Measurements from ENCODE around the gene TNNI2. TPM values are rescaled to one million over a fixed set of nuclear protein-coding genes. Genes with fewer than 3 reads are reported as not detected.

TNNI2 gene
- total RNA-seq, 1 experiment from 2014 or later, result 4.6 TPM

DNA sequence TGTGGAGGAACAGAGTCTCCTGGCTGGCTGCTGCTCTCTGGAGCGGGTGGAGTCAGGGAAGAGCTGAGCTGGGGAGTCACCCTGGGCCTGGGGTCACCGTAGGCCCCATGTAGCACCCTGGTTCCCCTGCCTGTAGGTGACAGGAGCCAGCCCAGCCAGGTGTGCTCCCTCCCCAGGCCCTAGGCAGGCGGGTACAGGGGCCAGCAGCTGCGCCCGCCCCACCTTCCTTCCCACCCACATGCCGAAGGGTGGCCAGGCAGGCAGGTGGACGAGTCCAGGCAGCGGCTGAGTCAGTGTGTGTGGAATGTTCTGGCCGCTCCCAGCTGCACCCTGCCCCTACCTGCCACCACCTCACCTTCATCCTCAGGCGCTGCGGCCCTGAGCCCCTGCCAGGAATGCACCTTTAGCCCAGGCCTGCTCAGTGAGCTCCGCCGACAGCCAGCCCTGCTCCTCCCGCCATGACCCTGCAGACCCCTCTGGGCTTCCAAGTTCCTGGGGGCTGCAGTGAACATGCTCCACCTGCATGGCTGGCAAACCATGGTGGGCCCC is 4.6 kb upstream of the TNNI2 start:
- DNase-seq (ENCODE audit: low spot score), result peak; percentile 99

DNA sequence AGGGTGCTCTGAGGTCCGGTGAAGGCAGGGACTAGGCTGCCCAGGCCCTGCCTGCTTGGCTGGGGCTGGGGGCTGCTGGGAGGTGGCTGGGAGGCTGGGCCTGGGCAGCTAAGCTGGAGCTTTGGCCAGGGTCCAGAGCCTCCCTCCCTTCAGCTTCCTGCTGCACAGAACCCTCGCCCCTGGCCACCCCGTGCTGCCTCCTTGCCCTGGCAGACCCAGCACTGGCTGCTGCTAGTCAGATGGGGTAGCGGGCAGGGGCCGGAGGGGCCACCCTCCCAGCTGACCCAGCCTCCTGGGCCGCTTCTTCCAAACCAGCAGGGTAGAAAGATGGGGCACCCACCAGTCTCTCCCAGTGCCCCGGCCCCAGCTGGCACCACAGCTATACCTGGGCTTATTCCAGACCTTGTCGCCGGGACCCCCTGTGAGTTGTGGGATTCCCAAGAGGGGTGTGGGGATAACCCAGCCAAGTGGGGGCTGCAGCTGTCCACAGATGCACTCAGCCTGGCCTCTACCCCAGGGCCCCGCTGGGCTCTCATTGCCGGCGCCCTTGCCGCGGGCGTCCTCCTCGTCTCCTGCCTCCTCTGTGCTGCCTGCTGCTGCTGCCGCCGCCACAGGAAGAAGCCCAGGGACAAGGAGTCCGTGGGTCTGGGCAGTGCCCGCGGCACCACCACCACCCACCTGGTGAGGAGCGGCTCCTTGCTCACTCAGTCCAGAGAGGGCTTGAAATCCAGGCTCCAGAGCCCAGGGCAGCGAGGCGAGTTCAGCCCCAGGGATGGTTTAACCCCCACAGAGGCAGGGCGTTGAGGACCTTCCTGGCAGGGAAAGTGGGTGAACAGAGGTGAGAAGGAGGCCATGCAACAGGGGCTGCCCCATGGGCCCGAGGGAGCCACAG is 3.8 kb upstream of the TNNI2 start, which contains the start of gene SYT8:
Gene SYT8 (plus strand): TSS at position 212 of the 892 bp plus-strand sequence. CDS start 116 bp downstream, at position 328.
- peak; percentile 65 for DNase-seq (ENCODE audit: low spot score)

DNA sequence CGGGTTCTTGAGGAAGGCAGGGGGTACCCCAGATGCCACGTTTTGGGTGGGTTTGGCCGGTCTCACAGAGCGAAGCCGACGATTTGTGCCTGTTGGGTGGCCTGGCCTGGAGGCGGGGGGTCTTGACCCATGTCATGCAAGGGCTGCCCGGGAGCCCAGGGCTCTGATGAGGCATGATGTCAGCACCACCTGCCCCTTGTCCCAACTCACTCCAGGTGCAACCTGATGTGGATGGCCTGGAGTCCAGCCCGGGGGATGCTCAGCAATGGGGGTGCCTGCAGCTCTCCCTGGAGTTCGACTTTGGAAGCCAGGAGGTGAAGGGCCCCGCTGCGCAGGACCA is 3.1 kb upstream of the TNNI2 start:
- DNase-seq (ENCODE audit: low spot score), result no peak

DNA sequence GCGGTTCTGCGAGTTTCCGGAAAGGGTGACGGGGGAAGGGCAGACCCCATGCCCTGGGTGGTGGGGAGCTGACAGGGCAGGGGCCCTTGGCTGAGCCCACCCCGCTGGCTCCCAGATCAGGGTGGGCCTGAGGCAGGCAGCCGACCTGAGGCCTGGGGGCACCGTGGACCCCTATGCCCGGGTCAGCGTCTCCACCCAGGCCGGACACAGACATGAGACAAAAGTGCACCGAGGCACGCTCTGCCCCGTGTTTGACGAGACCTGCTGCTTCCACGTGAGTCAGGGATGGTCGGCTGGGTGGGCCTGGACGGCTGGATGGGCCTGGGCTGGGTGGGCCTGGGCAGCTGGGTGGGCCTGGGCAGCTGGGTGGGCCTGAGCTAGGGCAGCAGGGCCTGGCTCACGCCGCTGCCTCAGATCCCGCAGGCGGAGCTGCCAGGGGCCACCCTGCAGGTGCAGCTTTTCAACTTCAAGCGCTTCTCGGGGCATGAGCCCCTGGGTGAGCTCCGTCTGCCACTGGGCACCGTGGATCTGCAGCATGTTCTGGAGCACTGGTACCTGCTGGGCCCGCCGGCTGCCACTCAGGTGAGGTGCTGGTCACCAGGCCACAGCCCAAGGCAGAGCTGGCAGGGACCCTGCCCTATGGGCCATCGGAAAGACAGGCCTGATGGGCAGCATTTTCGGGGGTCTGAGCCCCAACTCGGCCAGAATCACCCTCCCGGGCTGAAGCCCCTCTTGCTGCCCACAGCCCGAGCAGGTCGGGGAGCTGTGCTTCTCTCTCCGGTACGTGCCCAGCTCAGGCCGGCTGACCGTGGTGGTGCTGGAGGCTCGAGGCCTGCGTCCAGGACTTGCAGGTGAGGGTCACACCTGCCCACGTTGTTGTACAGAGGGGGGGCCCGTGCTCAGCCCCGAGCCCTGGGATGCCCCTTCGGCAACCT is 2.5 kb upstream of the TNNI2 start:
- DNase-seq (ENCODE audit: low spot score), result no peak

DNA sequence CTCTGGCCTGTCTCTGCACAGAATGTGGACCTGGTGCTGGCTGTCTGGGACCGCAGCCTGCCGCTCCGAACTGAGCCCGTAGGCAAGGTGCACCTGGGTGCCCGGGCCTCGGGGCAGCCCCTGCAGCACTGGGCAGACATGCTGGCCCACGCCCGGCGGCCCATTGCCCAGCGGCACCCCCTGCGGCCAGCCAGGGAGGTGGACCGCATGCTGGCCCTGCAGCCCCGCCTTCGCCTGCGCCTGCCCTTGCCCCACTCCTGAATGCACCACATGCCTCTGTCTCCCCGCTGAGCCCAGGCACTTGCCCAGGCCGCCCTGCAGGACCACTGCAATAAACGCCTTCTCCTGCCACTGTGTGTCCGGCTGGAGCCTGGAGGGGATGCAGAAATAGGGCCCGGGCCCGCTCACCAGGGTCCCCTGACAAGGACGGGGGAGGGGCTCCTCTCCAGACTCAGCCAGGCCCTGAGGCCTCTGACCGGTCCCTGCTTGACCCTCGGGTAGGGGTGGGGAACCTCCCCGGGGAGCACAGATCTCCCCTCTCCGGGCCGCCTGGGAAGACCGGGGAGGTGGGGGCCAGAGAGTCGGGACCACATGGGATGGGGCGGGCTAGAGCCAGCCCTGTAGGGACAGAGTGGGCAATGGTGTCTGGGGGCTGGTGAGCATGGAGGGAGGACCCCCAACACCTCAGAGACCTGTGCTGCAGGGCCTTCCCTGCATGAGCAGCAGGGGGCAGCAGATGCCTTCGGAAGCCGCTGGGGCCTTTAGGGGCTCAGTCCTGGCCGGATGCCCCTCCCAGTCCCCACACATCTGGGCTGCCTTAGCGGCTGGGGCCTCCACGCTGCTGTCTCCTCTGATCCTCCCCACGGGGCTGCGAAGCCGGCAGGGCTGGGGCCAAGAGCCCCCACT is 1.4 kb upstream of the TNNI2 start:
- DNase-seq (ENCODE audit: low spot score), result peak; percentile 78

DNA sequence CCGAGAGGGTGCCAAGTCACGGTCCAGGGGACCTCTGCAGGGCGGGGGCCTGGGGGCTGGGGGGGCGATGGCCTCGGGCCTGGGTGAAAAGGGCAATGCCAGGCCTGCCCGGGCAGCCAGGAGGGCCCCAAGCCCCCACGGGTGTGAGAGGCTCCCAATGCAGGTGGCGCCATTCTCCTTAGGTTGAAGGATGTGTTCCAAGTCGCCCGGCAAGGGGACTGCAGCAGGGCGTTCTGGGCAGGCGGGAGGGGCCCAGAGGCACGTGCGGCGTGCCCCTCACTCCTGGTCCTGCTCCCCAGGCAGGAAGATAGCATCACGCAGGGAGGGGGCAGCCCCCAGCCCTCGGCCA is 730 bp upstream of the TNNI2 start:
- DNase-seq (ENCODE audit: low spot score), result no peak

DNA sequence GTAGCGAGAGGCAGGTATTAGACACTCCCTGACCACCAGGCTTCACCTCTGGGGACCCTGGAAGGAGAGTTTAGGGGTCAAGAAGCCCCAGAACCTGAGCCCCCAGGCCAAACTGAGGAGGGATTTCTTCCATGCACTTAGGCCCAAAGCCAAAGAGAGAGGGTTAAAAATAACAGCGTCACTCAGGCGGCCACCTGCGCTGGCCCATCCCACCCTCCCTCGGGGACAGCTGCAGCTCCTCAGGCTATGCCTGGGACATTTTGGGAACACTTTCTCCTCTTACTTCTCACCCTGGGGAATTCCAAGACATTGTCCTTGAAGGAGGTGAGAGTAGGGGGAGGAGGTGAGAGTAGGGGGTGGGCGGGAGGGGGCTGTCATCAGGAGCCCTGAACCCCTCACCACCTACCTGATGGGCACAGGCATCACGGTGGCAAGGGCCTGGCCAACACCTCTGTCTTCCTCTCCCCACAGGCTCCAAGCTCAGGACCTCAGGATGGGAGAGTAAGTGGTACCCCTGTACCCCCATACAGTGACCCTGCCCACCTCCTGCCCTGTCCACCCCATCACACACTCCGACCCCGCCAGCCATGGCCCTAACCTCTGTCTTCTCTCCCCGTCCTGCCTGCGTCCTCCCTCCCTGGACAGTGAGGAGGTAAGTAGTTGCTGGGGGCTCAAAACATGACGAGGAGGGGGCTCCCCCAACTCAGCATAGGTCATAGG is 583 bp downstream of the TNNI2 start:
- no peak for DNase-seq (ENCODE audit: low spot score)

DNA sequence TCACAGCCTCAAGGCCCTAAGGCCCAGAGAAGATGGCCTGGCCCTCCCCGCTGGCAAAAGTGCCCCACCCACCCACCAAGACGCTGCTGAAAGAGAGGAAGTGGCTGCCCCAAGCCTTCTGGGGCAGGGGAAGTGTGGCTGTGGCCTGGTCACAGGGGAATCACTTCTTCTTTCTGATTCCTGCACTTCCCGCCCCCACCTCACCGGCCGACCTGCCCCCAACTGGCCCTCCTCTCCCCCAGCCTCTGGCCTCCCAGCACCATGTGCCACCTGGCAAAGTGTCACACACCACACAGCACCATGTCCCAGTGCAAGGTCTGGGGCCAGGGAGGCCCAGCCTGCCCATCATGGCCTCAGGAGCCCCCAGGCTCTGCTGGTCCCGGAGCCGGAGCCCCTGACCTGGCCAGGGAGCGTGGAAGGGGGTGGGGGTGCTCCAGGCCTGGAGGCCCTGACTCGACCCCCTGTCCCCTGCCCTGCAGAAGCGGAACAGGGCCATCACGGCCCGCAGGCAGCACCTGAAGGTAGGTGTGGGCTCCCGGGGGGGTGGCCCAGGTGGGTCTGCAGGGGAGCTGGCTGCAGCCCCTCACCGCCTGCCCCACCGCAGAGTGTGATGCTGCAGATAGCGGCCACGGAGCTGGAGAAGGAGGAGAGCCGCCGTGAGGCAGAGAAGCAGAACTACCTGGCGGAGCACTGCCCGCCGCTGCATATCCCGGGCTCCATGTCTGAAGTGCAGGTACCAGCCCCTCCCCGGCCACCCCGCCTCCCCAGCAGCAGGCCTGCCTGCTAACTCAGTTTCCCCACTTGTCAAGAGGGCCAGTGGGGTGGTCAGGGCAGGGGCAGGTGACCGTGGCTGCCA is 1.4 kb downstream of the TNNI2 start:
- no peak for DNase-seq (ENCODE audit: low spot score)

DNA sequence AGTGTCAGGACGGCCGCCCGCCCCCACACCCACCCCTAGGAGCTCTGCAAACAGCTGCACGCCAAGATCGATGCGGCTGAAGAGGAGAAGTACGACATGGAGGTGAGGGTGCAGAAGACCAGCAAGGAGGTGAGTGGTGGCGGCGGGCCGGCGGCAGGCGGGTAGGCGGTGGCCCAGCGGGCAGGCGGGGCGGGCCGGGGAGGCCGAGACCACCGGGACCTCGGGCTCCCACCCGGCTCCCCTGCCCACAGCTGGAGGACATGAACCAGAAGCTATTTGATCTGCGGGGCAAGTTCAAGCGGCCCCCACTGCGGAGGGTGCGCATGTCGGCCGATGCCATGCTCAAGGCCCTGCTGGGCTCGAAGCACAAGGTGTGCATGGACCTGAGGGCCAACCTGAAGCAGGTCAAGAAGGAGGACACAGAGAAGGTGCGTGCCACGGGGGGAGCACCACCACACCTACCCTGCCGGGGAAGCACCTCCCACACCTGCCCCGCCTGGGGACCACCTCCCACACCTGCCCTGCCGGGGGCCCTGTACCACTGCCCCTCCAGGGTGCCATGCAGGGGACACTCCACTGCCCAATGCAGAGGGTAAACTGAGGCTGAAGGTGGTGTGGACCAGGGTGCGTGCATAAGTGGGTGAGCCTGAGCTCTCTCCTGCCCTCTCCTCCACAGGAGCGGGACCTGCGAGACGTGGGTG is 2.1 kb downstream of the TNNI2 start:
- DNase-seq (ENCODE audit: low spot score), result no peak

DNA sequence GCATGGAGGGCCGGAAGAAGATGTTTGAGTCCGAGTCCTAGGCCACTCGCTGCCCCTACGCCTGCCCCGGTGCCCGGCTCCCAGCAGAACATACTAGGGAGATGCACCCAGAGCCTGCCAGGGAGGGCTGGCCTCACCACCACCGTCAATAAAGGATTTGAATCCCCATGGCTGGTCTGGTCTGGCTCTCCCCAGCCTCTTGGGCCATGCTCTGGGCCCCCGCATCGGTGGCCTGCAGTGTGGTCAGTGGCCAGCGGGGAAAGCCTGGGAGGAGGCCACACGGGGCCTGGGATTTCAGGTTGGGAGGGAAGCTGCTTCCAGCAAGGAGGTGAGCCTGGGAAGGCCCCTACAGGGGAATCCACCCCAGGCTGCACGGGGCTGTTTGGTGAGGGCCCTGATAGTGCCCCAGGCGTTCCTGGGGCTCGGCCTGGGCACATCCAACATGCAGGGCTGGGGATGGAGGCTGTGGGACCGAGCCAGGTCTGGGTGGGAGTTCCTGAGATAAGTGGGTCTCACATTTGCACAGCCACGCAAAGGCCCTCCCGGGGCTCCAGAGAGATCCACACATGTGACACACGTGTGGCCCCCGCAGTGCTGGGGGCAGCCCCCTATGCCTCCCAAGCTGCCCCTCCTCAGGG is 2.8 kb downstream of the TNNI2 start:
- DNase-seq (ENCODE audit: low spot score), result no peak

DNA sequence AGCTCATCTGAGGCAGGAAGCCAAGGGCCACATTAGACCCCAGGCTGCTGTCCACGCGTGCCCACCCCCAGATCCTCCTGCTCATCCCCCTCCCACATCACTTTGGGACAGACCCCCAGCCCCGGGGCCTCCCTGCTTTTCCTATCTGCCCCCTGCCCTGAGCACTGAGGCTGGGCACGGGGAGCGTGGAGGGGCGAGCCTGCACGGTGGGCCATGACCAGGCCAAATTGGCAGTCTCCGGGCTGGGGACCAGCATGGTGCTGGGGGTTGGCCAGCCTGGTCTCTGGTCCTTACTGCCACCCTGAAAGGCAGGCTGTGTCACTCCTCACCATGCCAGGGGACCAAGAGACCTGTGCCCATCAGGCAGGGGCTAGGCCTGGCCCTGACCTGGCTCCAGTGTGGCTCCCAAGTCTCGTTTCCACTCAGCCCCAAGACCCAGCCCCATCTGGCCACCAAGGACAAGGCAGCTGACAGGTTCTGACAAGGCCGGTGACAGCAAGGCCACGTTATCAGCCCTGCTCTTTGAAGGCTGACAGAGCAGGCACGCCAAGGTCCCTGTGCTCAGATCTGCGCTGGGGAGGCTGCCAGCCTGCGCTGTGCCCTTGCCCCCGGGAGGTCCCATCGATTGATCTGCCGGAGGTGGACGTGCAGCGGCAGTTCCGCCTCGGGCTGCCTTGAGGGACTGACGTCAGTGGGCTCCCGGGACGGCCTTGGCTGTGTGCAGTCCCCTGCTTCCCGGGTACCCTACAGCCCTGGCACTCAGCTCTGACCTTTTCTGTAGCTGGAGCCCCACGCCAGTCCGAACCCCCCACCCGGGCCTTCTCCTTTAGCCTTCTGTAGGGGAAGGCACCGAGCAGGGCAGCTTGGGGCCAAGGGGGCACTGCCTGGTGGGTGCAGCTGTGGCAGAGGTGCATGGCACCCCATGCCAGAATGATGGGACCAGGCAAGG is 3.6 kb downstream of the TNNI2 start:
- no peak for DNase-seq (ENCODE audit: low spot score)

DNA sequence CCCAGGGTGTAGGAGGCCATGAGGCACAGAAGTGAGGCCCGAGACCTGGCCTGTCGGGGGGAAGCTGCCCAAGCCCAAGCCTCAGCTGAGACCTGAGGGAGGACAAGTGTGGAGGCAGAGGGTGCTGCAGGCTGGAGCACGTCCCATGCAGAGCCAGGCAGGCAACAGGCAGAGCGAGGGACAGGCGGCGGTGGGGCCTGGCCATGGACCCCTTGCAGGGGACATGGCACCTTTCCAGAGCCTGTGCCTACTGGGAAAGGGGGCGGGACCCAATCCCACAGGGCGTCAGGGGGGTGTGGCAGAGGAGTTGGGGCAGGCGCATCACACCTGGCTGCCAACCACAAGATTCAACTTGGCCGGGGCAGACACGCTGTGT is 4.3 kb downstream of the TNNI2 start:
- no peak for DNase-seq (ENCODE audit: low spot score)

DNA sequence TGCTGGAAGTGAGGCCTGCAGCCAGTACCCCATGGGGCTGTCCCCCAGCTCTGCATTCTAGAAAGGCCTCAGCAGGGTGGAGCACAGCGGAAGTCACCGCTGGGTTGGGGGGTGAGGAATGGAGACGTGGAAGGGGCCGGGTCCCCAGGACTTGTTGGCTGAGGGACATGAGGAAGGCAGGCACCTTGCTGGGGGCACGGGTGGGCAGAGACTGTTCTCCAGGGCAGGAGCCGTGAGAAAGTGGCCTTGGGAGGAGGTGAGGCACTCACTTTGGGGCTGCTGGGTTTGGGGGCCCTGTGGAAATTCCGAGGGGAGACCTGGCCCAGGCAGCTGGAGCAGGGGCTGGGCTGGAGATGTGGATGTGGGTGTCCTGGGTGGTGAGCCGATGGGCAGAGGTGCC is 5.0 kb downstream of the TNNI2 start:
- DNase-seq (ENCODE audit: low spot score), result no peak

DNA sequence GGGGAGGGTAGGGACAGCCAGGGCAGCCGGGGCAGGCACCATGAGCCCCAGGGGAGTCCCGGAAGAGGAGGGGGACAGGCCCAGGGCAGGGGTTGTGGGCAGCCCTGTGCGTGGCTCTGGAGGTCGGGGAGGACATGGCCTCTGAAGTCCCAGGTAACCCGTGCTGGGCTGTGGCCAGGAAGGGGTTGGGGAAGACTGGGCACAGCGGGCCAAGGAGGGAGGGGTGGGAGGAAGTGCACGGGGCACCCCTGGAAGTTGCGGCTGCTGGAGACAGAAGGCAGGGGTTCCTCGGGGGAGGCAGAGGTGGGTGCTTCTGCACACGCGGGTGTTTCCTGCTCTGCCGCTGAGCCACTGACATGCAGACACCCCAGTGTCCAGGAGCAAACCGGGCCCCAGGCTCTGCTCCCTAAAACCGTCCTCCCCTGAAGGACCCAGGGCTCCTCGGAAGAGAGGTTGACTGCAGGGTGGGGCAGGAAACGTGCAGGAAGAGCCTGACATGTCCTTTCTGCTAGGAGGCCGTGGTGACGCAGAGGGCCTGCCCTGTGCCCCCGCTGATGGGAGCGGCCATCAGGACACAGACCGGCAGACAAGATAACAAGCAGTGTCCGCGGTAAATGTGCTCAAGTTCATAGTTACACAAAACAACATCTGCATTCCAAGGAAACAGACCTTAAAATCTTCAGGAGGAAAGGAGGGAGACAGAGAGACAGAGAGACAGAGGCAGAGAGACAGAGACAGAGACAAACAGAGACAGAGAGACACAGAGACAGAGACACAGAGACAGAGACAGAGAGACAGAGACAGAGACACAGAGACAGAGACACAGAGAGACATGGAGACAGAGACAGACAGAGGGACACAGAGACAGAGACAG is 5.7 kb downstream of the TNNI2 start:
- DNase-seq (ENCODE audit: low spot score), result no peak

DNA sequence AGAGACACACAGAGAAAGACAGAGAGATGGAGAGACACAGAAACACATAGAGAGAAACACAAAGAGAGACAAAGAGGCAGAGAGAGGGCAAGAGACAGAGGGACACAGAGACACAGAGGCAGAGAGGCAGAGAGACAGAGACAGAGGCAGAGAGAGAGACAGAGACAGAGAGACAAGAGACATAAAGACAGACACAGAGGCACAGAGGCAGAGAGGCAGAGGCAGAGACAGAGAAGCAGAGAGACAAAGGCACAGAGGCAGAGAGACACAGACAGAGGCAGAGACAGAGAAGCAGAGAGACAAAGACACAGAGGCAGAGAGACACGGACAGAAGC is 6.3 kb downstream of the TNNI2 start:
- no peak for DNase-seq (ENCODE audit: low spot score)
